Keratinocyte (primary cell): ENCODE measurements around the gene PCSK2.

ENCODE experiments used
- EZH2 ChIP-seq: IDR thresholded peaks from one replicate; pipeline ENCODE4 v1.6.1; 2012; ENCODE audit warnings: inconsistent platforms, mild to moderate bottlenecking, low read length, moderate library complexity
- TF ChIP-seq, protein P1 (sequence below), 3 experiments: IDR thresholded peaks in 1 of 3; conservative IDR thresholded peaks in 1 of 3; optimal IDR thresholded peaks in 1 of 3; 2 replicates in 2 of 3; 3 replicates in 1 of 3; pipeline versions ENCODE3 to v1.5.1; 2011; ENCODE audit warnings: low read length in 3 of 3, mild to moderate bottlenecking in 3 of 3, moderate library complexity in 2 of 3, control low read depth in 1 of 3, inconsistent platforms in 1 of 3; ENCODE audit not compliant: insufficient read depth in 2 of 3; ENCODE audit errors: extremely low read depth in 1 of 3

GRCh38 chr20:17515053-17515452 is 288.2 kb downstream of the PCSK2 start:
- TF ChIP-seq, protein P1, sequence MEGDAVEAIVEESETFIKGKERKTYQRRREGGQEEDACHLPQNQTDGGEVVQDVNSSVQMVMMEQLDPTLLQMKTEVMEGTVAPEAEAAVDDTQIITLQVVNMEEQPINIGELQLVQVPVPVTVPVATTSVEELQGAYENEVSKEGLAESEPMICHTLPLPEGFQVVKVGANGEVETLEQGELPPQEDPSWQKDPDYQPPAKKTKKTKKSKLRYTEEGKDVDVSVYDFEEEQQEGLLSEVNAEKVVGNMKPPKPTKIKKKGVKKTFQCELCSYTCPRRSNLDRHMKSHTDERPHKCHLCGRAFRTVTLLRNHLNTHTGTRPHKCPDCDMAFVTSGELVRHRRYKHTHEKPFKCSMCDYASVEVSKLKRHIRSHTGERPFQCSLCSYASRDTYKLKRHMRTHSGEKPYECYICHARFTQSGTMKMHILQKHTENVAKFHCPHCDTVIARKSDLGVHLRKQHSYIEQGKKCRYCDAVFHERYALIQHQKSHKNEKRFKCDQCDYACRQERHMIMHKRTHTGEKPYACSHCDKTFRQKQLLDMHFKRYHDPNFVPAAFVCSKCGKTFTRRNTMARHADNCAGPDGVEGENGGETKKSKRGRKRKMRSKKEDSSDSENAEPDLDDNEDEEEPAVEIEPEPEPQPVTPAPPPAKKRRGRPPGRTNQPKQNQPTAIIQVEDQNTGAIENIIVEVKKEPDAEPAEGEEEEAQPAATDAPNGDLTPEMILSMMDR (optimal IDR thresholded peaks at IDR 0.05 in 1 of 3, IDR thresholded peaks at IDR 0.05 in 1 of 3, conservative IDR thresholded peaks at IDR 0.05 in 1 of 3; ENCODE audit: extremely low read depth in 1 of 3, insufficient read depth in 2 of 3, low read length in 3 of 3) = no peak
- no peak for TF ChIP-seq EZH2
